ENCODE data around the gene COX7A2L. TPM values are rescaled to one million over a fixed set of nuclear protein-coding genes. Genes with fewer than 3 reads are reported as not detected.
A peak's percentile ranks its signal among the peaks of the same experiment; 100 is the strongest.

The COX7A2L gene
- total and polyA plus RNA-seq, 2 experiments from 2014 or later = 112 to 149 TPM

- Mint-ChIP-seq H3K9me3 (no peaks in the 10 kb centered on the region), H3K4me3 (no peak overlapping the region), H3K4me1 (peaks cover 5% of the 10 kb centered on the region; the same call in 2 of the 3 replicates), H3K27me3 (ENCODE audit: insufficient read depth, low read depth, poor library complexity) (peaks cover 4% of the 10 kb centered on the region), H3K27ac (no peak overlapping the region), H3K36me3 (ENCODE audit: low read depth) (peaks cover 2% of the 10 kb centered on the region; the same call in 1 of the 3 replicates)
- H3K9me2 ChIP-seq (ENCODE audit: insufficient read depth) = no peaks in the 10 kb centered on the region
- no peaks in the 10 kb centered on the region for H3K79me2 ChIP-seq (replicated peaks; ENCODE audit: insufficient read depth)
- no peaks in the 10 kb centered on the region for H3K27me3 ChIP-seq (ENCODE audit: insufficient read depth)
- H2AFZ ChIP-seq = no peak overlapping the region
- H4K20me1 ChIP-seq (replicated peaks; ENCODE audit: insufficient read depth) = no peaks in the 10 kb centered on the region
- peak; percentile 65 for DNase-seq (ENCODE audit: low spot score)
- no peak overlapping the region for H3K4me2 ChIP-seq
- no peaks in the 10 kb centered on the region for H3K36me3 ChIP-seq (ENCODE audit: insufficient read depth)
- no peak for TF ChIP-seq STAT1 (IDR thresholded peaks at IDR 0.05; ENCODE audit: unreplicated experiment)
- TF ChIP-seq, protein P1, sequence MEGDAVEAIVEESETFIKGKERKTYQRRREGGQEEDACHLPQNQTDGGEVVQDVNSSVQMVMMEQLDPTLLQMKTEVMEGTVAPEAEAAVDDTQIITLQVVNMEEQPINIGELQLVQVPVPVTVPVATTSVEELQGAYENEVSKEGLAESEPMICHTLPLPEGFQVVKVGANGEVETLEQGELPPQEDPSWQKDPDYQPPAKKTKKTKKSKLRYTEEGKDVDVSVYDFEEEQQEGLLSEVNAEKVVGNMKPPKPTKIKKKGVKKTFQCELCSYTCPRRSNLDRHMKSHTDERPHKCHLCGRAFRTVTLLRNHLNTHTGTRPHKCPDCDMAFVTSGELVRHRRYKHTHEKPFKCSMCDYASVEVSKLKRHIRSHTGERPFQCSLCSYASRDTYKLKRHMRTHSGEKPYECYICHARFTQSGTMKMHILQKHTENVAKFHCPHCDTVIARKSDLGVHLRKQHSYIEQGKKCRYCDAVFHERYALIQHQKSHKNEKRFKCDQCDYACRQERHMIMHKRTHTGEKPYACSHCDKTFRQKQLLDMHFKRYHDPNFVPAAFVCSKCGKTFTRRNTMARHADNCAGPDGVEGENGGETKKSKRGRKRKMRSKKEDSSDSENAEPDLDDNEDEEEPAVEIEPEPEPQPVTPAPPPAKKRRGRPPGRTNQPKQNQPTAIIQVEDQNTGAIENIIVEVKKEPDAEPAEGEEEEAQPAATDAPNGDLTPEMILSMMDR (conservative IDR thresholded peaks at IDR 0.05; ENCODE audit: low read depth in 2 of 2) = peak; percentile 35 to 86; a peak in 2 of 4 replicates
- H3K4me1 ChIP-seq (ENCODE audit: insufficient read depth) = no peaks in the 10 kb centered on the region
- H3K4me3 ChIP-seq = no peak overlapping the region
- H3K27ac ChIP-seq (ENCODE audit: low read depth) = no peak overlapping the region; the same call in 1 of the 2 replicates
- H3F3A ChIP-seq (replicated peaks; ENCODE audit: low read depth) = no peaks in the 10 kb centered on the region
- ATAC-seq = peak; percentile 92
Measured at GRCh38 chr2:42385225-42385624, 24.2 kb upstream of the COX7A2L start.

GRCh38 chr2:42383855-42384530 lies 23.0 kb upstream of the COX7A2L start:
- Histone ChIP-seq H3K4me1 (ENCODE audit: insufficient read depth) (no peaks in the 10 kb centered on the region), H3K4me2 (no peak overlapping the region), H3K27me3 (ENCODE audit: insufficient read depth) (no peaks in the 10 kb centered on the region), H3K4me3 (no peak overlapping the region), H3K79me2 (replicated peaks; ENCODE audit: insufficient read depth) (no peaks in the 10 kb centered on the region), H4K20me1 (replicated peaks; ENCODE audit: insufficient read depth) (no peaks in the 10 kb centered on the region), H3F3A (replicated peaks; ENCODE audit: low read depth) (no peaks in the 10 kb centered on the region), H3K36me3 (ENCODE audit: insufficient read depth) (no peaks in the 10 kb centered on the region), H2AFZ (no peak overlapping the region), H3K27ac (ENCODE audit: low read depth) (no peak overlapping the region), H3K9me2 (ENCODE audit: insufficient read depth) (no peaks in the 10 kb centered on the region)
- peaks cover 2% of the 10 kb centered on the region; the same call in 1 of the 3 replicates for H3K36me3 Mint-ChIP-seq (ENCODE audit: low read depth)
- no peak for DNase-seq (ENCODE audit: low spot score)
- no peaks in the 10 kb centered on the region for H3K9me3 Mint-ChIP-seq
- H3K27ac Mint-ChIP-seq = no peak overlapping the region
- no peak overlapping the region for H3K4me3 Mint-ChIP-seq
- ATAC-seq = no peak
- H3K27me3 Mint-ChIP-seq (ENCODE audit: insufficient read depth, low read depth, poor library complexity) = peaks cover 4% of the 10 kb centered on the region
- H3K4me1 Mint-ChIP-seq = peaks cover 5% of the 10 kb centered on the region; the same call in 1 of the 3 replicates
- no peak for TF ChIP-seq CREB1 (CRISPR knock-in tag; IDR thresholded peaks at IDR 0.05; ENCODE audit: low read depth)
- no peak for TF ChIP-seq JUNB (IDR thresholded peaks at IDR 0.05; ENCODE audit: unreplicated experiment)
- TF ChIP-seq, protein P1 (conservative IDR thresholded peaks at IDR 0.05; ENCODE audit: low read depth in 2 of 2) = no peak
- TF ChIP-seq NANOG (IDR thresholded peaks at IDR 0.05; ENCODE audit: borderline replicate concordance) = no peak
- TF ChIP-seq ZNF114 (CRISPR knock-in tag; IDR thresholded peaks at IDR 0.05) = no peak
- no peak for TF ChIP-seq EZH2phosphoT487 (IDR thresholded peaks at IDR 0.05; ENCODE audit: unreplicated experiment)
- TF ChIP-seq POLR2AphosphoS5 (IDR thresholded peaks at IDR 0.05; ENCODE audit: low read depth) = no peak
- TF ChIP-seq, protein P2, sequence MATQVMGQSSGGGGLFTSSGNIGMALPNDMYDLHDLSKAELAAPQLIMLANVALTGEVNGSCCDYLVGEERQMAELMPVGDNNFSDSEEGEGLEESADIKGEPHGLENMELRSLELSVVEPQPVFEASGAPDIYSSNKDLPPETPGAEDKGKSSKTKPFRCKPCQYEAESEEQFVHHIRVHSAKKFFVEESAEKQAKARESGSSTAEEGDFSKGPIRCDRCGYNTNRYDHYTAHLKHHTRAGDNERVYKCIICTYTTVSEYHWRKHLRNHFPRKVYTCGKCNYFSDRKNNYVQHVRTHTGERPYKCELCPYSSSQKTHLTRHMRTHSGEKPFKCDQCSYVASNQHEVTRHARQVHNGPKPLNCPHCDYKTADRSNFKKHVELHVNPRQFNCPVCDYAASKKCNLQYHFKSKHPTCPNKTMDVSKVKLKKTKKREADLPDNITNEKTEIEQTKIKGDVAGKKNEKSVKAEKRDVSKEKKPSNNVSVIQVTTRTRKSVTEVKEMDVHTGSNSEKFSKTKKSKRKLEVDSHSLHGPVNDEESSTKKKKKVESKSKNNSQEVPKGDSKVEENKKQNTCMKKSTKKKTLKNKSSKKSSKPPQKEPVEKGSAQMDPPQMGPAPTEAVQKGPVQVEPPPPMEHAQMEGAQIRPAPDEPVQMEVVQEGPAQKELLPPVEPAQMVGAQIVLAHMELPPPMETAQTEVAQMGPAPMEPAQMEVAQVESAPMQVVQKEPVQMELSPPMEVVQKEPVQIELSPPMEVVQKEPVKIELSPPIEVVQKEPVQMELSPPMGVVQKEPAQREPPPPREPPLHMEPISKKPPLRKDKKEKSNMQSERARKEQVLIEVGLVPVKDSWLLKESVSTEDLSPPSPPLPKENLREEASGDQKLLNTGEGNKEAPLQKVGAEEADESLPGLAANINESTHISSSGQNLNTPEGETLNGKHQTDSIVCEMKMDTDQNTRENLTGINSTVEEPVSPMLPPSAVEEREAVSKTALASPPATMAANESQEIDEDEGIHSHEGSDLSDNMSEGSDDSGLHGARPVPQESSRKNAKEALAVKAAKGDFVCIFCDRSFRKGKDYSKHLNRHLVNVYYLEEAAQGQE (IDR thresholded peaks at IDR 0.05; ENCODE audit: unreplicated experiment) = no peak
- TF ChIP-seq ETS1 (IDR thresholded peaks at IDR 0.05) = no peak
